HUES64 (cell line): ENCODE data around the gene GRPEL1.
"Not testable (repeated sequence)": the region's sequence is repeated elsewhere in the genome, so short reads cannot be mapped to it uniquely, and the experiment has no call there.

Experiments used
- H3K27ac ChIP-seq: 2 replicates; pipeline ENCODE4 v1.7.0; 2013; ENCODE audit warnings: low read depth, low read length, inconsistent platforms
- H3K27me3 ChIP-seq: 2 replicates; pipeline ENCODE4 v1.6.1; 2013; ENCODE audit warnings: mild to moderate bottlenecking, low read length; ENCODE audit not compliant: insufficient read depth
- H3K36me3 ChIP-seq: 2 replicates; pipeline ENCODE4 v1.6.1; 2013; ENCODE audit warnings: mild to moderate bottlenecking, low read length; ENCODE audit not compliant: insufficient read depth
- H3K4me1 ChIP-seq: 2 replicates; pipeline ENCODE4 v1.6.1; 2013; ENCODE audit warnings: mild to moderate bottlenecking, low read length, moderate library complexity; ENCODE audit not compliant: insufficient read depth
- H3K4me3 ChIP-seq: 2 replicates; pipeline ENCODE4 v1.5.1; 2013; ENCODE audit warnings: mild to moderate bottlenecking, low read length, moderate library complexity
- H3K9ac ChIP-seq: 2 replicates; pipeline ENCODE4 v1.6.1; 2013; ENCODE audit warnings: mild to moderate bottlenecking, low read depth, low read length
- H3K9me3 ChIP-seq: 2 replicates; pipeline ENCODE4 v1.6.1; 2013; ENCODE audit warnings: low read depth, low read length; ENCODE audit not compliant: insufficient read depth
- WGBS: fragments of 150-250, 120-280 bp; methylation state at CpG from one replicate; pipeline ENCODE4 v1.1.7; 2013; ENCODE audit warnings: missing lambda C conversion rate; 5-methylcytosine and 5-hydroxymethylcytosine counted together

GRPEL1 gene

GRCh38 chr4:7089213-7089986 is 21.5 kb upstream of the GRPEL1 start:
- H3K9me3 ChIP-seq, result peaks cover 10% of the 10 kb centered on the region; the same call in 1 of the 2 replicates
- no peaks in the 10 kb centered on the region for H3K4me1 ChIP-seq
- no peaks in the 10 kb centered on the region for H3K36me3 ChIP-seq
- H3K27ac ChIP-seq, result no peak overlapping the region
- H3K4me3 ChIP-seq, result no peak overlapping the region
- H3K27me3 ChIP-seq, result peaks cover 91% of the 10 kb centered on the region
- 90% methylated on average over 5 of the region's 5 CpGs for WGBS
- no peak overlapping the region for H3K9ac ChIP-seq

- whole genome bisulfite sequencing, result 82% methylated on average over 3 of the region's 3 CpGs
- Histone ChIP-seq H3K27me3 (peaks cover 84% of the 10 kb centered on the region), H3K27ac (no peak overlapping the region), H3K4me1 (no peaks in the 10 kb centered on the region), H3K36me3 (no peaks in the 10 kb centered on the region), H3K9ac (no peak overlapping the region), H3K4me3 (no peak overlapping the region), H3K9me3 (peaks cover 10% of the 10 kb centered on the region; the same call in 1 of the 2 replicates)
These were observed 19.2 kb upstream of the GRPEL1 start for GRCh38 chr4:7087036-7087435.

- H3K27me3 ChIP-seq, result peaks cover 82% of the 10 kb centered on the region
- WGBS, result 30% methylated on average over 1 of the region's 1 CpG
- no peaks in the 10 kb centered on the region for H3K36me3 ChIP-seq
- H3K27ac ChIP-seq, result no peak overlapping the region
- no peaks in the 10 kb centered on the region for H3K4me1 ChIP-seq
- peaks cover 10% of the 10 kb centered on the region; the same call in 1 of the 2 replicates for H3K9me3 ChIP-seq
- H3K9ac ChIP-seq, result no peak overlapping the region
- H3K4me3 ChIP-seq, result no peak overlapping the region
These were observed 18.5 kb upstream of the GRPEL1 start for GRCh38 chr4:7086384-7086783.

GRCh38 chr4:7084564-7084961 is 16.7 kb upstream of the GRPEL1 start:
- H3K4me3 ChIP-seq, H3K36me3 ChIP-seq, H3K9ac ChIP-seq, H3K27ac ChIP-seq, H3K4me1 ChIP-seq: not testable (repeated sequence)
- Histone ChIP-seq H3K27me3 (peaks cover 69% of the 10 kb centered on the region), H3K9me3 (peaks cover 10% of the 10 kb centered on the region; the same call in 1 of the 2 replicates)
- WGBS, result 60% methylated on average over 9 of the region's 9 CpGs

GRCh38 chr4:7083597-7084563 is 16.0 kb upstream of the GRPEL1 start:
- 69% methylated on average over 9 of the region's 9 CpGs for WGBS
- no peak overlapping the region for H3K9ac ChIP-seq
- H3K4me3 ChIP-seq, result no peak overlapping the region
- no peaks in the 10 kb centered on the region for H3K36me3 ChIP-seq
- H3K27ac ChIP-seq, result no peak overlapping the region; the same call in 1 of the 2 replicates
- no peaks in the 10 kb centered on the region for H3K4me1 ChIP-seq
- peaks cover 62% of the 10 kb centered on the region for H3K27me3 ChIP-seq
- H3K9me3 ChIP-seq, result peaks cover 10% of the 10 kb centered on the region; the same call in 1 of the 2 replicates

GRCh38 chr4:7079909-7080308 is 12.0 kb upstream of the GRPEL1 start:
- not testable (repeated sequence) for H3K4me1 ChIP-seq, H3K4me3 ChIP-seq, H3K9me3 ChIP-seq, H3K9ac ChIP-seq, H3K27ac ChIP-seq, H3K36me3 ChIP-seq
- H3K27me3 ChIP-seq, result peaks cover 29% of the 10 kb centered on the region
- 85% methylated on average over 2 of the region's 2 CpGs for WGBS

- not testable (repeated sequence) for H3K27ac ChIP-seq, H3K9ac ChIP-seq, H3K4me3 ChIP-seq, H3K36me3 ChIP-seq, H3K9me3 ChIP-seq, H3K4me1 ChIP-seq
- peaks cover 24% of the 10 kb centered on the region for H3K27me3 ChIP-seq
These were observed 11.6 kb upstream of the GRPEL1 start for GRCh38 chr4:7079483-7079882.

GRCh38 chr4:7078025-7078424 is 10.2 kb upstream of the GRPEL1 start:
- WGBS, result 89% methylated on average over 5 of the region's 5 CpGs
- Histone ChIP-seq H3K9ac (no peak overlapping the region), H3K27ac (no peak overlapping the region), H3K36me3 (no peaks in the 10 kb centered on the region), H3K4me3 (no peak overlapping the region), H3K4me1 (no peaks in the 10 kb centered on the region), H3K9me3 (no peaks in the 10 kb centered on the region), H3K27me3 (peaks cover 11% of the 10 kb centered on the region)

GRCh38 chr4:7077371-7077770 is 9.5 kb upstream of the GRPEL1 start:
- WGBS, result 93% methylated on average over 12 of the region's 12 CpGs
- Histone ChIP-seq H3K4me1 (no peaks in the 10 kb centered on the region), H3K9ac (no peak overlapping the region), H3K4me3 (no peak overlapping the region), H3K9me3 (no peaks in the 10 kb centered on the region), H3K36me3 (no peaks in the 10 kb centered on the region), H3K27me3 (peaks cover 8% of the 10 kb centered on the region), H3K27ac (no peak overlapping the region)

GRCh38 chr4:7076696-7077082 is 8.8 kb upstream of the GRPEL1 start:
- H3K9ac ChIP-seq, result no peak overlapping the region
- no peaks in the 10 kb centered on the region for H3K36me3 ChIP-seq
- peaks cover 13% of the 10 kb centered on the region for H3K27me3 ChIP-seq
- WGBS, result 86% methylated on average over 6 of the region's 6 CpGs
- H3K4me1 ChIP-seq, result no peaks in the 10 kb centered on the region
- H3K9me3 ChIP-seq, result no peaks in the 10 kb centered on the region
- no peak overlapping the region for H3K4me3 ChIP-seq
- H3K27ac ChIP-seq, result no peak overlapping the region

- H3K9me3 ChIP-seq, result no peaks in the 10 kb centered on the region
- WGBS, result 87% methylated on average over 25 of the region's 25 CpGs
- H3K4me3 ChIP-seq, result no peak overlapping the region
- no peaks in the 10 kb centered on the region for H3K4me1 ChIP-seq
- no peak overlapping the region for H3K9ac ChIP-seq
- no peak overlapping the region for H3K27ac ChIP-seq
- peaks cover 10% of the 10 kb centered on the region for H3K27me3 ChIP-seq
- H3K36me3 ChIP-seq, result no peaks in the 10 kb centered on the region
These were observed 8.3 kb upstream of the GRPEL1 start for GRCh38 chr4:7075962-7076695.
